GM21447 (cell line): ENCODE measurements around the gene FTCD.
"Not testable (repeated sequence)": the region's sequence is repeated elsewhere in the genome, so short reads cannot be mapped to it uniquely, and the experiment has no call there.

Source experiments
- ATAC-seq: cut with Tn5 transposase; IDR thresholded peaks from one replicate; pipeline ENCODE4 v1.9.1; 2021; ENCODE audit not compliant: unreplicated experiment

Gene FTCD

GRCh38 chr21:46111857-46112724 is 43.3 kb downstream of the FTCD start:
- ATAC-seq: no peak

GRCh38 chr21:46111193-46111571 is 44.2 kb downstream of the FTCD start:
- ATAC-seq: no peak

GRCh38 chr21:46110499-46111192 is 44.7 kb downstream of the FTCD start:
- ATAC-seq: no peak

- no peak for ATAC-seq
Measured at GRCh38 chr21:46109313-46110221, 45.8 kb downstream of the FTCD start.

- ATAC-seq: no peak
Measured at GRCh38 chr21:46108827-46109312, 46.5 kb downstream of the FTCD start.

- ATAC-seq: not testable (repeated sequence)
Measured at GRCh38 chr21:46107376-46107775, 48.0 kb downstream of the FTCD start.

GRCh38 chr21:46104104-46104503 is 51.3 kb downstream of the FTCD start:
- no peak for ATAC-seq

GRCh38 chr21:46100906-46101305 is 54.5 kb downstream of the FTCD start:
- ATAC-seq: no peak

GRCh38 chr21:46100426-46100825 is 55.0 kb downstream of the FTCD start:
- no peak for ATAC-seq

- no peak for ATAC-seq
Measured at GRCh38 chr21:46100020-46100419, 55.4 kb downstream of the FTCD start.

- ATAC-seq: no peak
Measured at GRCh38 chr21:46099476-46099875, 55.9 kb downstream of the FTCD start.

- no peak for ATAC-seq
Measured at GRCh38 chr21:46098303-46099141, 56.9 kb downstream of the FTCD start.

GRCh38 chr21:46097336-46098293 is 57.8 kb downstream of the FTCD start, which contains the start of gene COL6A2:
COL6A2 (plus strand) TSS chr21:46098112.
- ATAC-seq: no peak

- ATAC-seq: no peak
Measured at GRCh38 chr21:46096596-46097335, 58.6 kb downstream of the FTCD start.

GRCh38 chr21:46095814-46096595 is 59.4 kb downstream of the FTCD start:
- ATAC-seq: no peak

GRCh38 chr21:46095083-46095719 is 60.2 kb downstream of the FTCD start:
- ATAC-seq: no peak
